Panc1 (cell line): ENCODE measurements around the gene ACAT2.

Source experiments
- CTCF ChIP-seq: fragments of 450-650 bp; IDR thresholded peaks from 2 replicates; pipeline ENCODE4 v1.5.1; 2017; ENCODE audit warnings: mild to moderate bottlenecking
- POLR2AphosphoS5 ChIP-seq: IDR thresholded peaks from 2 replicates; pipeline ENCODE4 v1.6.1; 2012; ENCODE audit warnings: mild to moderate bottlenecking, low read depth, low read length, moderate library complexity

- TF ChIP-seq CTCF (no peak), POLR2AphosphoS5 (no peak)
Measured at GRCh38 chr6:159739341-159739740, 22.5 kb upstream of the ACAT2 start.
